Measurements from ENCODE around the gene NOP53.

DNA sequence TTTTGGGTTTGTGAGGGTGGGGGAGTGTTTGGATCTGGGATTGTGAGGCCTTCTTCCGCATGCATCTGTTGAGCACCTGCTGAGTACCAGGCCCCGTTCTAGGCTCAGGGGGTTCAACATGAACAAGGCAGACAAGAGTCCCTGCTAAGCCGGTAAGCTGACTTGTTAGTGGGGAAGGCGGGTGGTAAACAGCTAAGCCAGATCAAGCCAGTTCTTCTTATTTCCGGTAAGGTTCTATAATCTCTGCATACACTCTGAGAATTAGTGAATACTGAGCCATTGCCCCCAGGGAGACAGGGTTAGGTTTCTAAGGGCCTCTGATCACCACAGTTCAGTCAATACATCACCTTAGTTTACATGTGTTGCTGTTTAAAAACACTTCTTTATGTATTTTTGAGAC is 42.0 kb upstream of the NOP53 start:
- TF ChIP-seq POLR2AphosphoS5 (IDR thresholded peaks at IDR 0.05; ENCODE audit: borderline replicate concordance, low read depth, low read length) (no peak), EZH2 (IDR thresholded peaks at IDR 0.05) (no peak), FOXP2 (optimal IDR thresholded peaks at IDR 0.05; ENCODE audit: control extremely low read depth, extremely low read length, insufficient read depth) (no peak)

Measured in SK-N-MC (cell line).